ENCODE data around the gene TBC1D14. TPM values are rescaled to one million over a fixed set of nuclear protein-coding genes. Genes with fewer than 3 reads are reported as not detected.

TBC1D14 gene
- total and polyA plus RNA-seq, 10 of the 15 experiments (the other 5 are each of a cell fraction or from before 2014, with no cell fraction given): 0.87 to 39.3 (median 30.1) TPM

GRCh38 chr4:6894528-6895498, 14.8 kb upstream of the TBC1D14 start:
- CTCF ChIA-PET: interaction anchor here (0.7 to 3.8 kb wide), 2 partner anchors 21 to 325 kb away, joined by 3 to 13 read pairs; no protein-coding TSS in a partner anchor
- in situ Hi-C loops (cut with MboI): no loop called here
- POLR2A ChIA-PET: no interaction called here
- no peaks in the 10 kb centered on the region for H4K20me1 ChIP-seq (ENCODE audit: control insufficient read depth, insufficient read depth)
- no peak for DNase-seq (ENCODE audit: low read depth, low spot score)
- BruUV-seq (replicated peaks): no TSS peak
- H3K79me2 ChIP-seq (ENCODE audit: control insufficient read depth, insufficient read depth, low read length): no peaks in the 10 kb centered on the region
- no peak overlapping the region for H3K4me3 ChIP-seq
- no peaks in the 10 kb centered on the region for H3K36me3 ChIP-seq (ENCODE audit: control insufficient read depth in 2 of 2, insufficient read depth in 2 of 2, low read length in 1 of 2)
- ATAC-seq: no peak
- SMC1A ChIA-PET (ENCODE audit: uncharacterized antibody, unreplicated experiment): no interaction called here
- no peaks in the 10 kb centered on the region for H3K27me3 ChIP-seq (replicated peaks in 1 of 2; ENCODE audit: control insufficient read depth in 2 of 2, insufficient read depth in 2 of 2, low read length in 1 of 2)
- TF ChIP-seq ZNF622 (IDR thresholded peaks at IDR 0.05) (no peak), CHD1 (IDR thresholded peaks at IDR 0.05; ENCODE audit: low read depth, low read length) (no peak)
- H3K27ac ChIP-seq (ENCODE audit: control insufficient read depth, insufficient read depth): no peak overlapping the region
- 88% methylated on average over 29 of the region's 29 CpGs for WGBS (ENCODE audit: insufficient coverage, insufficient replicate concordance, low lambda C conversion rate, missing lambda C conversion rate)
- no peak overlapping the region for H3K9ac ChIP-seq (ENCODE audit: control insufficient read depth, insufficient read depth, low read length)
- H3K4me2 ChIP-seq (ENCODE audit: control insufficient read depth, insufficient read depth): no peak overlapping the region
- H3K9me3 ChIP-seq (replicated peaks; ENCODE audit: control insufficient read depth, insufficient read depth, low read length): peaks cover 7% of the 10 kb centered on the region; the same call in 1 of the 3 replicates
- RAD21 ChIA-PET (ENCODE audit: unreplicated experiment): no interaction called here
- H3K4me1 ChIP-seq (ENCODE audit: control insufficient read depth, insufficient read depth, low read length): peaks cover 20% of the 10 kb centered on the region
- no peak for FAIRE-seq
- intact Hi-C loops (cut with micrococcal nuclease; ENCODE audit: unreplicated experiment): loop anchor here (5.0 kb wide), 1 partner anchor 177 kb away; no protein-coding TSS in a partner anchor
- H2AFZ ChIP-seq (ENCODE audit: control insufficient read depth, low read depth, low read length): no peak overlapping the region

- DNase-seq (ENCODE audit: low read depth, low spot score) (no peak), FAIRE-seq (no peak), ATAC-seq (no peak)
- no peak overlapping the region for H3K4me3 ChIP-seq
- H2AFZ ChIP-seq (ENCODE audit: control insufficient read depth, low read depth, low read length): no peak overlapping the region
- ChIA-PET SMC1A (ENCODE audit: uncharacterized antibody, unreplicated experiment) (no interaction called here), RAD21 (ENCODE audit: unreplicated experiment) (no interaction called here), CTCF (interaction anchor here (1.1 kb wide), 1 partner anchor 175 kb away, joined by 3 read pairs; no protein-coding TSS in a partner anchor), POLR2A (no interaction called here)
- no peaks in the 10 kb centered on the region for H4K20me1 ChIP-seq (ENCODE audit: control insufficient read depth, insufficient read depth)
- H3K4me2 ChIP-seq (ENCODE audit: control insufficient read depth, insufficient read depth): no peak overlapping the region
- no TSS peak for BruUV-seq (replicated peaks)
- intact Hi-C loops (cut with micrococcal nuclease; ENCODE audit: unreplicated experiment) (no loop called here), in situ Hi-C loops (cut with MboI) (no loop called here)
- TF ChIP-seq SREBF2 (IDR thresholded peaks at IDR 0.05; ENCODE audit: low read length) (no peak), REST (IDR thresholded peaks at IDR 0.05; ENCODE audit: low read depth, low read length) (no peak), STAT1 (conservative IDR thresholded peaks at IDR 0.05) (no peak), TCF7 (IDR thresholded peaks at IDR 0.05; ENCODE audit: borderline replicate concordance) (no peak), USF1 (IDR thresholded peaks at IDR 0.05; ENCODE audit: borderline replicate concordance, extremely low read length, insufficient read depth, low read depth, low read length) (no peak), NR2F1 (conservative IDR thresholded peaks at IDR 0.05) (no peak), ZBED1 (IDR thresholded peaks at IDR 0.05; ENCODE audit: borderline replicate concordance) (no peak)
- TF ChIP-seq, protein P1, sequence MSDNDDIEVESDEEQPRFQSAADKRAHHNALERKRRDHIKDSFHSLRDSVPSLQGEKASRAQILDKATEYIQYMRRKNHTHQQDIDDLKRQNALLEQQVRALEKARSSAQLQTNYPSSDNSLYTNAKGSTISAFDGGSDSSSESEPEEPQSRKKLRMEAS (IDR thresholded peaks at IDR 0.05; ENCODE audit: low read depth, low read length): no peak
- H3K4me1 ChIP-seq (ENCODE audit: control insufficient read depth, insufficient read depth, low read length): peaks cover 20% of the 10 kb centered on the region
- H3K79me2 ChIP-seq (ENCODE audit: control insufficient read depth, insufficient read depth, low read length): no peaks in the 10 kb centered on the region
- H3K27ac ChIP-seq (ENCODE audit: control insufficient read depth, insufficient read depth): no peak overlapping the region
- no peaks in the 10 kb centered on the region for H3K9me3 ChIP-seq (replicated peaks; ENCODE audit: control insufficient read depth, insufficient read depth, low read length)
- H3K27me3 ChIP-seq (replicated peaks in 1 of 2; ENCODE audit: control insufficient read depth in 2 of 2, insufficient read depth in 2 of 2, low read length in 1 of 2): no peaks in the 10 kb centered on the region
- H3K9ac ChIP-seq (ENCODE audit: control insufficient read depth, insufficient read depth, low read length): no peak overlapping the region
- 76% methylated on average over 5 of the region's 5 CpGs for WGBS (ENCODE audit: insufficient coverage, insufficient replicate concordance, low lambda C conversion rate, missing lambda C conversion rate)
- H3K36me3 ChIP-seq (ENCODE audit: control insufficient read depth in 2 of 2, insufficient read depth in 2 of 2, low read length in 1 of 2): no peaks in the 10 kb centered on the region
Measured at GRCh38 chr4:6896035-6896434, 13.6 kb upstream of the TBC1D14 start.
